AG04449 (cell line): ENCODE results near the gene DMBX1.
A peak's percentile ranks its signal among the peaks of the same experiment; 100 is the strongest.

ENCODE experiments used
- CTCF ChIA-PET: fragments of 350-600 bp; formaldehyde crosslinking; extraction: SDS; loops from one replicate; lab custom pipeline; 2021; ENCODE audit warnings: antibody characterized with exemption; lab: Yijun Ruan, JAX
- POLR2A ChIA-PET: fragments of 400-600, 350-600 bp; formaldehyde crosslinking; extraction: SDS; loops from one replicate; lab custom pipeline; 2020; ENCODE audit warnings: antibody characterized with exemption, inconsistent platforms; lab: Yijun Ruan, JAX
- DNase-seq: peaks from one replicate; pipeline ENCODE4 v3.0.0-alpha.2; 2010; ENCODE audit warnings: low read depth, low spot score
- H3K4me3 ChIP-seq: 2 replicates; pipeline ENCODE4 v1.5.1; 2011; ENCODE audit warnings: low read depth, mild to moderate bottlenecking, control low read depth, low read length
- TF ChIP-seq, protein P1 (sequence below): IDR thresholded peaks from one replicate; pipeline ENCODE4 v1.5.1; 2011; ENCODE audit warnings: mild to moderate bottlenecking, moderate library complexity, low read length, control low read depth, inconsistent platforms; ENCODE audit not compliant: insufficient read depth; ENCODE audit errors: missing control alignments

The DMBX1 gene

DNA sequence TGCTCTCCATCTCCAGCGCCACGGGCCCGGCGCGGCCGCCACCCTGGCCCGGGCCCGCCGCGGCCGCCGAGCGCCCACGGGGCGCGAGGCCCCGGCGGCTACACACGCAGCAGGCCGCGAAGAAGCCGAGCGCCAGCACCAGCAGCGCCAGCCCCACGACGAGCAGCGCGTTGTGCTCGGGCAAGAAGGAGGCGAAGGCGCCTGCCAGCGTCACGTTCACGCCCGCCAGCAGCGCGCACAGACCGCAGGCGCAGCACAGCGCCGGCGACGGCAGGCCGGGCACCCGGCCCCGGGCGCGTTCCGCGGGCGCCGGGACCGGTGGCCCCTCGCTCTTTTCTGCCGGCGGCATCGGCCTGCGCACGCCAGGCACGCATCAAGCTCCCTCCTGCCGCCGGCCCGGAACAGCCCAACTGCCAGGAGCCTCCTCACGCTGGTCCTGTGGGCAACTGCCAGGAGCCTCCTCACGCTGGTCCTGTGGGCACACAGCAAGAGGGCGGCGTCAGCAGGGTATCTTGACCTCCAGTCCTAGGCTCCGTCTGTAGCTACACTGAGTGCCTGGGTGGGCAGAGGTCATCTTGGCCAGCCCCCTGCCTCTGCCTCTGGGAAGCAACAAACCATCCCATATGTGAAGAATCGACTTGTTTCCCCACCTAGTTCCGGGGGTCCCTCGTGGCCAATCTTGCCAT is 43.7 kb downstream of the DMBX1 start:
- H3K4me3 ChIP-seq, result peak overlapping the region; percentile 44
- DNase-seq, result no peak
- CTCF ChIA-PET, result interaction anchor here (0.7 to 11.5 kb wide), 27 partner anchors 7 to 199 kb away, joined by 3 to 429 read pairs (median 5); partner anchors contain the start of gene KNCN
- POLR2A ChIA-PET, result interaction anchor here (1.4 kb wide), 1 partner anchor 11 kb away, joined by 3 read pairs; no protein-coding TSS in a partner anchor
- TF ChIP-seq, protein P1, sequence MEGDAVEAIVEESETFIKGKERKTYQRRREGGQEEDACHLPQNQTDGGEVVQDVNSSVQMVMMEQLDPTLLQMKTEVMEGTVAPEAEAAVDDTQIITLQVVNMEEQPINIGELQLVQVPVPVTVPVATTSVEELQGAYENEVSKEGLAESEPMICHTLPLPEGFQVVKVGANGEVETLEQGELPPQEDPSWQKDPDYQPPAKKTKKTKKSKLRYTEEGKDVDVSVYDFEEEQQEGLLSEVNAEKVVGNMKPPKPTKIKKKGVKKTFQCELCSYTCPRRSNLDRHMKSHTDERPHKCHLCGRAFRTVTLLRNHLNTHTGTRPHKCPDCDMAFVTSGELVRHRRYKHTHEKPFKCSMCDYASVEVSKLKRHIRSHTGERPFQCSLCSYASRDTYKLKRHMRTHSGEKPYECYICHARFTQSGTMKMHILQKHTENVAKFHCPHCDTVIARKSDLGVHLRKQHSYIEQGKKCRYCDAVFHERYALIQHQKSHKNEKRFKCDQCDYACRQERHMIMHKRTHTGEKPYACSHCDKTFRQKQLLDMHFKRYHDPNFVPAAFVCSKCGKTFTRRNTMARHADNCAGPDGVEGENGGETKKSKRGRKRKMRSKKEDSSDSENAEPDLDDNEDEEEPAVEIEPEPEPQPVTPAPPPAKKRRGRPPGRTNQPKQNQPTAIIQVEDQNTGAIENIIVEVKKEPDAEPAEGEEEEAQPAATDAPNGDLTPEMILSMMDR, result no peak

DNA sequence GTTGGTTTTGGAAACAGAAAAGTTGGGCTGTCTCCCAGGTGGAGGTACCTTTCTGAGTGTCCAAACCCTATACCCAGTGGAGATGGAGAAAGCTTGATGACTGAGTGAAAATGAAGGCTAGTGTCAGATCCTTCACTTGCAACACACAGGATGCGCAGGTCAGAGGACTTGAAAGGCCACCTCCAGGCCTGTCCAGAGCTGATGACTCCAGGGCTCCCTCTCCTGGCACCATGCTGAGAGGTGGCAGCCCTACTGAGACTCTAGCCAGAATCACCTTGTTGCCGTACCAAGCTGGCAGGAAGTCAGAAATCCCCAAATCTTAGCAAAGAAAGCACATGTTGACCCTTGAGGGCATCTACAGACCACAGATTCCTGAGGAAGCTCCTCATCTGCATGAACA is 45.4 kb downstream of the DMBX1 start:
- POLR2A ChIA-PET, result no interaction called here
- CTCF ChIA-PET, result interaction anchor here (0.6 to 11.5 kb wide), 16 partner anchors 9 to 190 kb away, joined by 3 to 429 read pairs (median 6); partner anchors contain the start of genes KNCN and MKNK1
- no peak overlapping the region for H3K4me3 ChIP-seq
- DNase-seq, result no peak
- TF ChIP-seq, protein P1, result peak; percentile 51

GRCh38 chr1:46536527-46536926 is 46.9 kb downstream of the DMBX1 start:
- TF ChIP-seq, protein P1, result no peak
- POLR2A ChIA-PET, result no interaction called here
- no peak overlapping the region for H3K4me3 ChIP-seq
- CTCF ChIA-PET, result interaction anchor here (1.9 to 11.5 kb wide), 5 partner anchors 8 to 189 kb away, joined by 6 to 429 read pairs (median 70); partner anchors contain the start of gene KNCN
- DNase-seq, result no peak

GRCh38 chr1:46537651-46538050 is 48.0 kb downstream of the DMBX1 start:
- CTCF ChIA-PET, result interaction anchor here (1.2 to 8.6 kb wide), 8 partner anchors 9 to 188 kb away, joined by 3 to 105 read pairs (median 16); no protein-coding TSS in a partner anchor
- TF ChIP-seq, protein P1, result no peak
- DNase-seq, result no peak
- POLR2A ChIA-PET, result no interaction called here
- H3K4me3 ChIP-seq, result no peak overlapping the region

GRCh38 chr1:46538147-46538546 is 48.5 kb downstream of the DMBX1 start:
- POLR2A ChIA-PET, result no interaction called here
- DNase-seq, result no peak
- CTCF ChIA-PET, result interaction anchor here (1.0 to 8.6 kb wide), 9 partner anchors 10 to 187 kb away, joined by 3 to 105 read pairs (median 6); no protein-coding TSS in a partner anchor
- TF ChIP-seq, protein P1, result no peak
- H3K4me3 ChIP-seq, result no peak overlapping the region
